GM12874 (cell line): ENCODE measurements around the gene MEI1.

Experiments
- TF ChIP-seq, protein P1 (sequence below): IDR thresholded peaks from 2 replicates; pipeline ENCODE4 v1.5.1; 2011; ENCODE audit warnings: low read depth, mild to moderate bottlenecking, control low read depth, low read length, moderate library complexity; ENCODE audit not compliant: insufficient read depth

Gene MEI1

DNA sequence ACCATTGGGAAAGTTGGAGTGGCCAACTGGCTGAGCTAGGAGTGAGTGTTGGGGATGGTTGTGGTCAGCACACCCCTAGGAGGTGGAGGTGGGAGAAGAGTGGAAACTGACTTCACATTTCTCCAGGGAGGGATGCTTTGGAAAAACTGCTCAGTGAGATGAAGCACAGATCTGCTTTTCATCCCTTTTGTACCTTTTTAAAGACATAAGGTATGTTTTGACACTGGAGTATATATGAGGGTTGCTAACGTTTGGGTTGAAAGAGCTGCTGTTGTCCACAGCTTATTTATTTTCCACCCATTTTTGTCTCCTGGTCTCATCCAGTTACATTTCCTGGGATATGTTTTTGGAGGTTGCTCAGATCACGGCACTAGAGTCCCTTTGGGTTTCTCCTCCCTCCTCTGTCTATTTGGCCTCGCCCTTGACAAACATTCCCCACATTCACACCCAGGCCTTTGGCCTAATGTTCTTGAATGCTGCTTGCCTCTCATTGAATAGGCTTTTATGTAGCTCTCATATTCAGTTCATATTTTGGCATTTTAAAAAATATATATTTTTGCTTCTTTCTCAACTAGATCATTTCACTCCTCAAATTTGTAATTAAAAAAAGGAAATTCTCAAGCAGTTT is 141.9 kb downstream of the MEI1 start:
- TF ChIP-seq, protein P1, sequence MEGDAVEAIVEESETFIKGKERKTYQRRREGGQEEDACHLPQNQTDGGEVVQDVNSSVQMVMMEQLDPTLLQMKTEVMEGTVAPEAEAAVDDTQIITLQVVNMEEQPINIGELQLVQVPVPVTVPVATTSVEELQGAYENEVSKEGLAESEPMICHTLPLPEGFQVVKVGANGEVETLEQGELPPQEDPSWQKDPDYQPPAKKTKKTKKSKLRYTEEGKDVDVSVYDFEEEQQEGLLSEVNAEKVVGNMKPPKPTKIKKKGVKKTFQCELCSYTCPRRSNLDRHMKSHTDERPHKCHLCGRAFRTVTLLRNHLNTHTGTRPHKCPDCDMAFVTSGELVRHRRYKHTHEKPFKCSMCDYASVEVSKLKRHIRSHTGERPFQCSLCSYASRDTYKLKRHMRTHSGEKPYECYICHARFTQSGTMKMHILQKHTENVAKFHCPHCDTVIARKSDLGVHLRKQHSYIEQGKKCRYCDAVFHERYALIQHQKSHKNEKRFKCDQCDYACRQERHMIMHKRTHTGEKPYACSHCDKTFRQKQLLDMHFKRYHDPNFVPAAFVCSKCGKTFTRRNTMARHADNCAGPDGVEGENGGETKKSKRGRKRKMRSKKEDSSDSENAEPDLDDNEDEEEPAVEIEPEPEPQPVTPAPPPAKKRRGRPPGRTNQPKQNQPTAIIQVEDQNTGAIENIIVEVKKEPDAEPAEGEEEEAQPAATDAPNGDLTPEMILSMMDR, result no peak

DNA sequence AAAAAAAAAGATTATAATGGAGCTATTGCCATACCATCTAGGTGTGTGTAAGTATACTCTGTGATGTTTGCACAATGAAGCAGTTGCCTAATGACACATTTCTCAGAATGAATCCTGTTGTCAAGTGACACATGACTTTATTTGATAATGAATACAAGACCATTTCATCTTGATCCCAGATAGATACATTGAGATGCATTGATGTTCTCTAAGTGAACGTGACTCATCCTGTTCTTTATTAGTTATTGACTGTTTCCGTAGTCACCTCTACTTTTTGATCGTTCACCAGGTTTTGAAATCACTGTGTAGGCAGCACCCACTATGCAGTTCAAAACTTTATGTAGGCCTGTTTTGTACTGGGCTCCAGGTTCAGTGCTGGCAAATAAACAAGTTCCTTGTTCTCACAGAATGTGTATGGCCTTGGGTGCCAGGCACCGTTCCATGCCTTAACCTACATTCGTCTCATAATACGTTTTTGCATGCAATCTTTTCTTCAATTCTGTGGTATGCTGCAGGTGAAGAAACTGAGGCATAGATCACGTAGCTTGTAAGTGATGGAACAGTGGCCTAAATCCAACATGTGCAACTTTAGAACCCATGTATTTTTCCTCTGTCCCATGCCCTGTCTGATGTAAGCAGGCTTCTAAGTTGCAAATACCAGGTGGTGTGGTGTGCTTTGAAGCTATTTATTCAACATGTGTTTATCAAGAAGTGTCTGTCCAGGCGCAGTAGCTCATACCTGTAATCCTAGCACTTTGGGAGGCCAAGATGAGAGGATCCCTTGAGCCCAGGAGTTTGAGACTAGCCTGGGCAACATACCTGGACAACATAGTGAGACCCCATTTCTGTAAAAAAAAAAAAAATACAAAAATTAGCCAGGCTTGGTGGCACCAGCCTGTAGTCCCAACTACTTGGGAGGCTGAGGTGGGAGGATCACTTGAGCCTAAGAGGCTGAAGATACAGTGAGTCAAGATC is 144.0 kb downstream of the MEI1 start:
- TF ChIP-seq, protein P1, result no peak

DNA sequence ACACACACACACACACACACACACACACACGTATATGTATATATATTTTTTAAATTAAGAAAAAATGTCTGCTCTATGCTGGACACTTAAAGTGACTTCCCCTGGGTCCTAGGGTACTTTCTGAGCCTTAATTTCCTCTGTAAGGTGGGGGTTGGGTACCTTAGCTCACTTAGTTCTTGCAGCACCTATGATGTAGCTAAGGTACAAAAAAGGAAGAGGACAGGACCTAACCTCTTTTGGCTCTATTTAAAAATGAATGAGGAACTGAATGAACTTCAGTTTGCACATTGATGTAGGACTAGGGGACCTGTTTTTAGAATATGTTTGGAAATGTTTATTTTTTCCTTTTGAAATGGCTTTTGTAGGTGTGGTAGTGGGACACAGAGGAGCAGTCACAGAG is 144.7 kb downstream of the MEI1 start:
- TF ChIP-seq, protein P1, result no peak

DNA sequence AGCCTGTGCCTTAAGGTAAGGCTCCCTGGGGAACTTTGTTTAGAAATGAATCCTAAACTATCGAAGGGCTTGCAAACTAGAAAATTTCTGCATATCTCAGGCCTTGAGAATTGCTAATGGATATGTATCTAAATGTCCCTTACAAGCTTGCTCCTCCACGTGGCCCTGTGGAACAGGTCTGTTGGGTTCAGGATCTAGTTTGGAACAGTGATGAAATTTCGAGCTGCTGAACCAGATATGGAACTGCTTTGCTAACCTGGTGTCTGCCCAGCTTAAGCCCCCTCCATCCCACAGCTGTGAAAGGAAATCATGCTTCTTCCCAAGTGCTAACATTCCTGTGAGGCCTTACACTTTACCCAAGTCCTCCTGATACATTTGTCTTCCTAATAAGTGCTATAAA is 145.2 kb downstream of the MEI1 start:
- TF ChIP-seq, protein P1, result no peak

DNA sequence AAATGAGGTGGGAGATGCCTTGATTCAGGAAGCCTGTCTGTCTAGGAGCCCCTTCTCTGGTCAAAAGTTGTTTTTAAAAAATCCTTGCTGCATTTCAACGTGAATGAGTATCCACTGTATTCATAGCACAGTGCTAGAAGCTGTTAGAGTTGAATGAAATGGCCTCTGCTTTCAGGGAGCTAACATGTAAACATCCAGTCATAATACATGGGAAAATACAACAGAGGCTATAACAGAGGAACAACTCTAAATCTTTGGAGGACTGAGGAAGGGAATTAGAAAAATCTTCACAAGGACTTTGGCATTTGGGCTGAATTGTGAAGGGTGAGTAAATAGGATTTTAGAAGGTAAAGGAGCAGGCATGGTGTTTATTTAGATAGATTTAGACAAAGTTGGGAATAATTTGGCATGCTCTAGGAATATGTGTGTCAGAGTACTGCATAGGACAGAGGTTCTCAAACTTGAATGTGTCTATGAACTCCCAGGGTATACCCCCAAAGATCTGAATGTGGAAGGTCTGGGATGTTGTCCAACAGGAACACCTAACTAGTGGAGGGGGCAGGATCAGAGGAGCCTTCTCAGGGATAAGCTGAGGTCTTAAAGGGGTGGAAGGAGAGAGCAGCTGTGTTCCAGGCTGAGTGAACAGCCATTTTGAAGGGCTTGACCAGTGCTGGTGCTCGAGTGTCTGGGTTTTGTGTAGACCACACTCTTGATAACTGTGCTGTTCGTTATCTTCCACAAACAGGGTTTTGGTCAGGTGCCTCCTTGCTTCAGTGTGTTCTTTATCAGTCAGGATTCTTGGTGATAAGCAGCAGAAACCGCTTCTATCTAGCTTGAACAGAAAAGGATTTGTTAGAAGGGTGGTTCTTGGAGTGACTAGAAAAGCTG is 146.3 kb downstream of the MEI1 start:
- TF ChIP-seq, protein P1, result no peak

DNA sequence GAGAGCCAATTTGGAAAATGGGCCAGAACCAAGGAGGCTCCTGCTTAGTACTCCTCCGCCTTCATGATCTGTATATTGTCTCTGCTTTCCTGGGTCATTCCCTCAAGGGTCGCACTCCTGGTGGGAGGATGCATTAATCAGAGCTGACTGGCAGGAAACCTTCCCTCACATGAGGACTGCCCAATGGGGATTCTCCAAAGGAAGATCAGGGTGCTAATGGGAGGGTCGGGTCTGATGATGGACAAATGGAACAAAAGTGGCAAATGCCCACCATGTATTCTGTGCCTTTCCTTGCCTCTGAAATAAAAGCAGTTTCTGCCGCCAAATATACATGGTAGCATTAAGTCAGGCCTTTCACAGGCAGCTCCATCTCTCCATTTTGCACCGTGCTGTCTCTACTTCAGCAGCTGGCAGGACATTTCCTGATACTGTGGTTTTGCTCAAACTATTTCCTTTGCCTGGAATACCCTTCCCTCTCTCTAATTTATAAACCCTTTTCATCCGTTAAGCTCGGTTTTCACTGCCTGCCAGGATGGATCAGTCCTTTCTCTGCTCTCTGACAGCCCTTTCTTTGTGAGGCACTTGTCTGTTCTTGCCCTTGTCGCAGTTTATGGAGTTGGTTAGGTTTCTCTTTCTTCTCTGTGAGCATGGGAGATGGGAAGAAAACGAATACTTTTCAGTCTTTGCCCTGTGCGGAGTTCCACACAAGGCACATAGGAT is 147.1 kb downstream of the MEI1 start:
- TF ChIP-seq, protein P1, result no peak
